HG03558 (cell line): Measurements from ENCODE around the gene WWC1.

ENCODE experiments used
- ATAC-seq: cut with Tn5 transposase; IDR thresholded peaks from one replicate; pipeline ENCODE4 v1.9.1; 2021; ENCODE audit warnings: moderate number of reproducible peaks; ENCODE audit not compliant: unreplicated experiment; ENCODE audit errors: extremely low read depth

Gene WWC1

DNA sequence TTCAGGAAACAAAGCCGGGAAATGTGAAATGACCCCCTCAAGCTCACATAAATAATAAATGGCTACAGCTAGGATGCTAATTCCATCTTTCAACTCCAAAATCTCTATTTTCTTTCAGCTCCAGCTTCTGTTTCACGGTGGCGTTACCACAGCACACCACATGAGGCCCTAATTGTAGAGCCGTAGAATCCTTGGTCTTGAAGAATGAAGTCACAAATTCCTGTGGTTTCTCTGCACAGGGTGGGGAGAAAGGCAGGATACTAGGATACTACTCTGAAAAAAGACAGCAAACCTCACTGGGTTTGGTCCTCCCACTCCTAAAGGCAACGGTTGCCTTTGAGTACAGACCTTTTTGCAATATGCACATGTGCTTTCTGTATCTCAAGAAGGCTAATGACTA is 180.9 kb downstream of the WWC1 start:
- ATAC-seq = no peak

GRCh38 chr5:168474319-168474718 is 182.9 kb downstream of the WWC1 start:
- ATAC-seq = no peak

GRCh38 chr5:168477060-168477459 is 185.6 kb downstream of the WWC1 start:
- no peak for ATAC-seq

DNA sequence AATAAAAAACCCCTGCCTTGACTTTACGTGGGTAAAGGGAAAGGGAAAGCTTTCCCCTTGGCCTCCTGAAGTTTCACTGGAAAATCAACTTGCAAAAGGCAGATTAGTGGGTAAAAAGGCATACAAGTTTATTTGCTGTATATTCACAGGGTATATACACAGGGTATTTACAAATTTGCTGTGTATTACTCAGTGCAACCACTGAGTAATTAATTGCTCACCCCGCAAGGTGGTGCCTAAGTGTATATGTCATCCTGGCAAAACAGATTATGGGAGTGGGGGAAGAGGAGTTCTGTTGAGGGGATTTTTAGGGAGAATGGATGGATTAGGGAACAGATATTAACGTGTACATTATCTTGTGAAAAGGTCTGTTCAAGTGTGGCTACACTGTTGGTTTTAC is 187.7 kb downstream of the WWC1 start:
- ATAC-seq = no peak

DNA sequence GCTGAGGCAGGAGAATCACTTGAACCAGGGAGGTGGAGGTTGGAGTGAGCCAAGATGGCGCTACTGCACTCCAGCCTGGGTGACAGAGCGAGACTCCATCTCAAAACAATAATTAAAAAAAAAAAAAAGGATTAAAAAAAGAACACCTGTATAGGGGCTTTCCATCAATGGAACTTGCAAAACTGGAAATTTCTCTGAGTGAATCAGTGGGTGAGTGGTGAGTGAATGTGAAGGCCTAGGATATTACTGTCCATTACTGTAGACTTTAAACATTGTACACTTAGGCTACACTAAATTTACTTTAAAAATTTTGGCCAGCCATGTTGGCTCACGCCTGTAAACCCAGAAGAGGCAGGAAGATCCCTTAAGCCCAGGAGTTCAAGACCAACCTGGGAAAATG is 189.2 kb downstream of the WWC1 start:
- ATAC-seq = no peak

GRCh38 chr5:168481330-168481788 is 189.9 kb downstream of the WWC1 start:
- peak; percentile 89 for ATAC-seq

DNA sequence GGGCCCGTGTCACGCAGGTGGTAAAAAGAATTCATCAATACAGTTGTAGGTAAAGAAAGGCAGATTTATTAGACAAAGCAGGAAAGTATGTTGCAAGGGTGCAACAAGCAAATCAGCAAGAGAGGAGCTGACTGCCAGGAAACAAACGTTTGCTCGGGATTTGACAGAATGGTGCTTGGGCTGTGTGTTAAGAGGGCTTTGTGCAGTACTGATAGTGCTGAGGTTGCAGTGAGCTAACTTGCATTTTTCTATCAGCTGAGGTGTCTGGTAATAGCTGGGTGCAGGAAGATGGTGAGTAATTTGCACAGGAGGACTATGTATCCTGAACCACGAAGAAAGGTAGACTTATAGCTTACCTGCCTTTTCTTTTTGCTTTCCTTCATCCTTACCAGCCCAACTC is 190.9 kb downstream of the WWC1 start:
- ATAC-seq = no peak

DNA sequence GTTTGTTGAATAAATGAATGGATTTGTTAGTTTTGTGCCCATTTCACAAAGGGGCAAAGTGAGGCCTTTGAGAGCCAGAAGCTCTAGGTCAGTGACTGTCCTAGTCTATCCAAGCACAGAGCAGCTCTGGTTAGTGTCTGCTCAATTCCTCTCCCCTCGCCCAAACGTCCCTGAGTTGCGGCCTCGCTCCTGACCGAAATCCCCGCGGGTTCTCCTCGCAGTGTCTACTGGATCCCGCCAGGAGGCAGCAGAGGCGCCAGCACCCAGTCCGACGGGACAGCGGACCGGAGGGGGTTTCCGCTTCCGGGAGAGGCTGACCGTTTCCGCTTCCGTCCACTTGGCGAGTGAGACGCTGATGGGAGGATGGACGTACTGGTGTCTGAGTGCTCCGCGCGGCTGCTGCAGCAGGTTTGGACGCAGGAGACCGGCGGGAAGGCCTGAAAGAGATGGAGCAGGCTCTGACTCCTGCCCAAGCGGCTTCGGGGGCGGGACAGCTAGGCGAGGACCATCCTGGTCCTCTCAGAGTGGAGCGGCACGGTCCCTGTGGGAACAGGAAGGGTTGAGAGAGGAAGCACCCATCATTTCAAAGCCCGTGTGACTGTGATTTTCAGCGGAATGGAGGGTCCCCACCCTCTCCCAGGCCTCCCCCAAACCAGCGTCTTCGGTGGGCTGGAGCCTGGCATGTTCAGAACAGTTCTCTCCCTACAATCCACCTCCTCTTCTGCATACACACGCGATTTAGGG is 194.9 kb downstream of the WWC1 start, which contains the start of gene RARS1:
Gene RARS1, plus strand, starts transcription at position 336 of the 744 bp plus-strand sequence. Its CDS starts 28 bp downstream, at position 364.
- peak; percentile 76 for ATAC-seq

GRCh38 chr5:168489059-168489458 is 197.6 kb downstream of the WWC1 start:
- no peak for ATAC-seq

DNA sequence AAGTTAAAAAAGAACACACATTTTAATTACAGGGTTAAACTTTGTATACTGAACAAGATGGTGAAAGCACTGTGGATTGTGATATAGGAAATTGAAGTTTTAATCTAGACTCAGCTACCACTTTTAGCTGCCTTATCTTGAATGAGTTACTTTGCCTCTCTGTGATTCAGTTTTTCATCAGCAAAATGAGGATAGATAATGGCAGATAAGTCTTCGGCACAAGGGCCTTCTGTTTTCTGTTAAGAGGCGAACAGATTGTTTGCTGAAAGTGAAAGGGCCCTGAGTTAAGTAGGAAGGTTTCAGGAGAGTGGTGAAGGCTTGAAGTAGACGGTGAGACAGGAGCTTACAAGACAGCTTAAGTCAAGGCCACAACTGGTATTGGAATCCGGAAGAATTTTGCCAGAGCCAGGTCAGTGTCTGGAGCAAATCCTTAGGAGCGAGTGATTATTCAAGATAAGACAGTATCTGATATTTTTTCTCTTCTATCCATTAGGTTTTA is 202.7 kb downstream of the WWC1 start:
- ATAC-seq = no peak

DNA sequence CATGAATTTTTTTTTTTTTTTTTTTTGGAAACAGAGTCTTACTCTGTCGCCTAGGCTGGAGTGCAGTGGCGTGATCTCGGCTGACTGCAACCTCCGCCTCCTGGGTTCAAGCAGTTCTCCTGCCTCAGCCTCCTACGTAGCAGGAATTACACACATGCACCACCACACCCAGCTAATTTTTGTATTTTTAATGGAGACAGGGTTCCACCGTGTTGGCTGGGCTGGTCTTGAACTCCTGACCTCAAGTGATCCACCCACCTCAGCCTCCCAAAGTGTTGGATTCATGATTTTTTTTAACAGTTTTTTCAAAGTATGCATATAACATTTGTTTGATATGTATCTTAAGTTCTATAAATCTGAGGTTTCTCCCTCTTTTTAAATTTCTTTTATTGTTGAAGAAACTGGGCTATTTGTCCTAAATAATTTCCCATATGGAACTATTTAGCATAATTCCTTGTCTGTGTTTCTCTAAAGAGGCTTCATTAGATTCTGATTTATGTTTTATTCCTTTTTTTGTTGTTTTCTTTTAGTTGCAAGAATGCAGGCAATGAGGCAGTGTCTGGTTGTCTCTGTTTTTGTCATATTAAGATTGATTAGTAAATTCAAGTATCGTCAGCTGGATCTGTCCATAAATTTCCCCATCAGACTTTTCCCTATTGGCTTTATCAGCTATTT is 211.3 kb downstream of the WWC1 start:
- ATAC-seq = no peak

- no peak for ATAC-seq
Observed at GRCh38 chr5:168513861-168514428, 222.5 kb downstream of the WWC1 start.
